Measurements from ENCODE around the gene SFR1.

DNA sequence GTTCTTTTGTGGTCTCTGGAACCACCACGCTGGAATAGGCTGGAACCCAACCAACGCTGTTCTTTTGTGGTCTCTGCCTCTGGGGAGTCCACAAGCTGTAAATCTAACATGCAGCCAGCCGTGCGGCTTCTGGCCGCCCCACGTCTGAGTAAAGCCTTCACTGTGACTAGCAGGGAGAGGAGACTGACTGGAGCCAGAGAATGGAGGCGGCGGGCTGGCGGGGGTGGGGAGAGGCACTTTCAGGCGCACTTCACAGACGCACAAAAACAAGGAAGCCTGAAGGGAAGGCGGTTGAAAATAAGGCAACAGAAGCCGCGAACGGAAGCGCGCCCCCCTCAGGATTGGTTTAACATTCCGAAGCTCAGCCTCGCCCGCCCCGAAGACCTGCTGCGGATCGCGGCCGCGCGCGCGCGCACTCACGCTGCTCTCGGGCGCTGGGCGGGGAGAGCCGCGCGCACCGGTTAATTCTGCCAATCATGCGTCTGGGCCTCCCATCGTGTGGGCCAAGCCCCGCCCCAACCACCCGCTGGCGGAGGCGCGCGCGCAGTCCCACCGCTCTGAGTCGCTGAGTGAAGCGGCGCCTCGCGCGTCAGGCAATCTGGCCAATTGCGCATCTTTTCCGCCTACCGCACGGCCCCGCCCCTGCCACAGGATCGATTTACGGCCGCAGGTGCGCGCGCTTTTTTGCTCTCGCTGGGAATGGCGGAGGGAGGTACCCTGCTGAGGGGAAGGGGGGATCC lies at the start of gene SFR1:
- TF ChIP-seq, protein P1, sequence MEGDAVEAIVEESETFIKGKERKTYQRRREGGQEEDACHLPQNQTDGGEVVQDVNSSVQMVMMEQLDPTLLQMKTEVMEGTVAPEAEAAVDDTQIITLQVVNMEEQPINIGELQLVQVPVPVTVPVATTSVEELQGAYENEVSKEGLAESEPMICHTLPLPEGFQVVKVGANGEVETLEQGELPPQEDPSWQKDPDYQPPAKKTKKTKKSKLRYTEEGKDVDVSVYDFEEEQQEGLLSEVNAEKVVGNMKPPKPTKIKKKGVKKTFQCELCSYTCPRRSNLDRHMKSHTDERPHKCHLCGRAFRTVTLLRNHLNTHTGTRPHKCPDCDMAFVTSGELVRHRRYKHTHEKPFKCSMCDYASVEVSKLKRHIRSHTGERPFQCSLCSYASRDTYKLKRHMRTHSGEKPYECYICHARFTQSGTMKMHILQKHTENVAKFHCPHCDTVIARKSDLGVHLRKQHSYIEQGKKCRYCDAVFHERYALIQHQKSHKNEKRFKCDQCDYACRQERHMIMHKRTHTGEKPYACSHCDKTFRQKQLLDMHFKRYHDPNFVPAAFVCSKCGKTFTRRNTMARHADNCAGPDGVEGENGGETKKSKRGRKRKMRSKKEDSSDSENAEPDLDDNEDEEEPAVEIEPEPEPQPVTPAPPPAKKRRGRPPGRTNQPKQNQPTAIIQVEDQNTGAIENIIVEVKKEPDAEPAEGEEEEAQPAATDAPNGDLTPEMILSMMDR (IDR thresholded peaks at IDR 0.05; ENCODE audit: low read depth, low read length): peak; percentile 40
- TF ChIP-seq MAX (IDR thresholded peaks at IDR 0.05; ENCODE audit: low read depth, low read length) (peak; percentile 63), POLR2A (IDR thresholded peaks at IDR 0.05; ENCODE audit: extremely low read depth, insufficient read length) (peak; percentile 93)
